Neuronal stem cell (in vitro differentiated cells): ENCODE measurements around the gene EPB41L5.

ENCODE experiments used
- DNase-seq: peaks from one replicate; pipeline ENCODE4 v3.0.0-alpha.2; 2013; ENCODE audit warnings: low spot score
- H2AFZ ChIP-seq: one replicate; pipeline ENCODE4 v1.6.1; 2013; ENCODE audit warnings: mild to moderate bottlenecking, low read length, inconsistent platforms
- H2AK5ac ChIP-seq: 2 replicates; pipeline ENCODE4 v1.6.1; 2013; ENCODE audit warnings: low read depth, mild to moderate bottlenecking, inconsistent platforms, low read length, moderate library complexity, mixed read lengths
- H2BK120ac ChIP-seq: 2 replicates; pipeline ENCODE4 v1.6.1; 2013; ENCODE audit warnings: low read depth, mild to moderate bottlenecking, inconsistent platforms, low read length, moderate library complexity, mixed read lengths
- H2BK12ac ChIP-seq: one replicate; pipeline ENCODE4 v1.6.1; 2013; ENCODE audit warnings: low read length, inconsistent platforms
- H2BK15ac ChIP-seq: 2 replicates; pipeline ENCODE4 v1.6.1; 2013; ENCODE audit warnings: mild to moderate bottlenecking, low read length, inconsistent platforms, mixed read lengths
- H2BK5ac ChIP-seq: one replicate; pipeline ENCODE4 v1.6.1; 2013; ENCODE audit warnings: inconsistent platforms, mild to moderate bottlenecking, low read length, moderate library complexity
- H3K14ac ChIP-seq: one replicate; pipeline ENCODE4 v1.6.1; 2013; ENCODE audit warnings: low read length, inconsistent platforms
- H3K18ac ChIP-seq: 2 replicates; pipeline ENCODE4 v1.6.1; 2013; ENCODE audit warnings: low read length, inconsistent platforms
- H3K23ac ChIP-seq: 2 replicates; pipeline ENCODE4 v1.6.1; 2013; ENCODE audit warnings: low read depth, mild to moderate bottlenecking, mixed read lengths, low read length, inconsistent platforms; ENCODE audit not compliant: poor library complexity
- H3K27ac ChIP-seq: replicated peaks from 3 replicates; pipeline ENCODE4 v1.5.1; 2013; ENCODE audit warnings: low read length, inconsistent platforms
- H3K27me3 ChIP-seq, 3 experiments: 2 replicates each; pipeline ENCODE4 v1.6.1; 2013; ENCODE audit warnings: low read length in 3 of 3, mild to moderate bottlenecking in 2 of 3, inconsistent platforms in 1 of 3, low read depth in 1 of 3, mixed read lengths in 1 of 3, moderate library complexity in 1 of 3; ENCODE audit not compliant: control insufficient read depth in 3 of 3, insufficient read depth in 3 of 3
- H3K36me3 ChIP-seq, 2 donors: replicated peaks in 1 of 2; 2 replicates each; pipeline ENCODE4 v1.6.1; 2013; ENCODE audit warnings: low read length in 2 of 2; ENCODE audit not compliant: control insufficient read depth in 2 of 2, insufficient read depth in 2 of 2
- H3K4ac ChIP-seq: 2 replicates; pipeline ENCODE4 v1.6.1; 2013; ENCODE audit warnings: inconsistent platforms, mild to moderate bottlenecking, low read length, moderate library complexity
- H3K4me1 ChIP-seq, 2 donors: 1 replicate in 1 of 2; 2 replicates in 1 of 2; pipeline ENCODE4 v1.6.1; 2013; ENCODE audit warnings: low read length in 2 of 2, low read depth in 1 of 2; ENCODE audit not compliant: control insufficient read depth in 2 of 2, insufficient read depth in 1 of 2
- H3K4me2 ChIP-seq: one replicate; pipeline ENCODE4 v1.6.1; 2013; ENCODE audit warnings: mild to moderate bottlenecking, low read length, inconsistent platforms; ENCODE audit not compliant: insufficient read depth, poor library complexity, severe bottlenecking
- H3K4me3 ChIP-seq, 2 donors: 2 replicates each; pipeline ENCODE4 v1.5.1; 2013; ENCODE audit warnings: low read length in 2 of 2, mild to moderate bottlenecking in 2 of 2, inconsistent platforms in 1 of 2, moderate library complexity in 1 of 2
- H3K79me1 ChIP-seq: one replicate; pipeline ENCODE4 v1.6.1; 2013; ENCODE audit warnings: low read depth, mild to moderate bottlenecking, inconsistent platforms, low read length, moderate library complexity
- H3K9ac ChIP-seq: one replicate; pipeline ENCODE4 v1.6.1; 2013; ENCODE audit warnings: mild to moderate bottlenecking, low read depth, low read length, inconsistent platforms; ENCODE audit not compliant: poor library complexity
- H3K9me3 ChIP-seq, 2 donors: replicated peaks in 1 of 2; 2 replicates each; pipeline versions ENCODE3 to v1.6.1; 2013; ENCODE audit warnings: low read length in 2 of 2, mild to moderate bottlenecking in 2 of 2, inconsistent platforms in 1 of 2, low read depth in 1 of 2, mixed read lengths in 1 of 2, moderate library complexity in 1 of 2; ENCODE audit not compliant: control insufficient read depth in 2 of 2, insufficient read depth in 1 of 2
- H4K8ac ChIP-seq: one replicate; pipeline ENCODE4 v1.6.1; 2013; ENCODE audit warnings: low read depth, mild to moderate bottlenecking, inconsistent platforms, low read length, moderate library complexity
- H4K91ac ChIP-seq: one replicate; pipeline ENCODE4 v1.6.1; 2013; ENCODE audit warnings: low read length, low read depth, mild to moderate bottlenecking, inconsistent platforms; ENCODE audit not compliant: poor library complexity
- WGBS, 2 donors: extraction: QIAGEN DNeasy Blood & Tissue Kit; methylation state at CpG; one replicate each; pipeline ENCODE4 v1.1.7; 2013; ENCODE audit warnings: missing lambda C conversion rate in 2 of 2, mixed read lengths in 1 of 2; ENCODE audit not compliant: insufficient read length in 2 of 2, insufficient replicate concordance in 1 of 2; ENCODE audit errors: extremely low coverage in 2 of 2; 5-methylcytosine and 5-hydroxymethylcytosine counted together

Gene EPB41L5

GRCh38 chr2:120174963-120175581 is 162.2 kb downstream of the EPB41L5 start:
- Histone ChIP-seq H3K79me1 (no peaks in the 10 kb centered on the region), H2BK15ac (no peak overlapping the region), H2BK12ac (no peak overlapping the region), H3K23ac (no peak overlapping the region), H3K9ac (no peak overlapping the region), H3K9me3 (no peaks in the 10 kb centered on the region), H3K4me1 (peaks cover 0 to 4% of the 10 kb centered on the region in 2 donors), H3K27me3 (no peaks in the 10 kb centered on the region), H3K14ac (no peak overlapping the region), H2AFZ (no peak overlapping the region), H3K4me3 (no peak overlapping the region), H2BK5ac (no peak overlapping the region), H3K4ac (no peak overlapping the region), H4K8ac (no peak overlapping the region), H3K36me3 (peaks cover 14 to 35% of the 10 kb centered on the region in 2 donors), H2BK120ac (no peak overlapping the region), H3K18ac (no peak overlapping the region), H4K91ac (no peak overlapping the region), H3K4me2 (no peak overlapping the region), H3K27ac (no peak overlapping the region), H2AK5ac (no peak overlapping the region)
- peak; percentile 50 for DNase-seq
- whole genome bisulfite sequencing, 2 donors, result no CpG with 5 or more reads among the region's 6 CpGs

DNA sequence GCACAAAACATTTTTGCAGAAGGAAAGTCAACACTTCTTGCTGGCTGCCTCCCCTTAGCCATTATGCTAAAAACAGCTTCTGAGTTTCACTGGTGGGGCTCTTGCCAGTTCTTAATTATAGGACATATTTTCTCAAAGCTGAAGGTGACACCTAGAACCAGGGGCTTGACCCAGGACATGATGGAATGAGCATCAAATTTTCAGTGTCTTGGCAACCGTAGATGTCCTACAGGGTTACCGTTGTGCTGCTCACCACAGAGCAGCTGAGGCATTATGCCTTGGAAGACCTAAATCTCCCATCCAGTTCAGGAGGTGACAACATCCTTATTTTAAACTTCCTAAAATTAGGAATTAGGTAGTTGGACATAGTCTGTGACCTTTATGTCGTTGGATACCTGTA is 163.6 kb downstream of the EPB41L5 start:
- Histone ChIP-seq H3K9ac (no peak overlapping the region), H3K27ac (no peak overlapping the region), H3K18ac (no peak overlapping the region), H2AFZ (no peak overlapping the region), H4K8ac (no peak overlapping the region), H3K79me1 (no peaks in the 10 kb centered on the region), H2BK5ac (no peak overlapping the region), H2BK15ac (no peak overlapping the region), H3K36me3 (peaks cover 11 to 30% of the 10 kb centered on the region in 2 donors), H3K27me3 (no peaks in the 10 kb centered on the region), H2BK12ac (no peak overlapping the region), H3K4ac (no peak overlapping the region), H4K91ac (no peak overlapping the region), H2AK5ac (no peak overlapping the region), H3K23ac (no peak overlapping the region), H3K4me2 (no peak overlapping the region), H3K4me1 (peaks cover 0 to 6% of the 10 kb centered on the region in 2 donors), H3K14ac (no peak overlapping the region), H2BK120ac (no peak overlapping the region), H3K9me3 (no peaks in the 10 kb centered on the region), H3K4me3 (no peak overlapping the region)
- DNase-seq, result no peak
- WGBS, 2 donors, result no CpG with 5 or more reads among the region's 3 CpGs

GRCh38 chr2:120177001-120177621 is 164.2 kb downstream of the EPB41L5 start:
- Histone ChIP-seq H2BK12ac (no peak overlapping the region), H3K23ac (peak overlapping the region; percentile 60), H3K18ac (no peak overlapping the region), H3K79me1 (no peaks in the 10 kb centered on the region), H3K27ac (no peak overlapping the region), H3K4me2 (no peak overlapping the region), H3K9me3 (no peaks in the 10 kb centered on the region), H2AK5ac (no peak overlapping the region), H4K8ac (no peak overlapping the region), H2BK15ac (no peak overlapping the region), H2BK5ac (no peak overlapping the region), H4K91ac (no peak overlapping the region), H2BK120ac (no peak overlapping the region), H2AFZ (no peak overlapping the region), H3K4me3 (peak overlapping the region in 1 of 2 donors; percentile 16), H3K36me3 (peaks cover 11 to 30% of the 10 kb centered on the region in 2 donors), H3K14ac (no peak overlapping the region), H3K27me3 (no peaks in the 10 kb centered on the region), H3K4ac (no peak overlapping the region), H3K4me1 (peaks cover 0 to 6% of the 10 kb centered on the region in 2 donors), H3K9ac (no peak overlapping the region)
- WGBS, 2 donors, result no CpG with 5 or more reads among the region's 15 CpGs
- DNase-seq, result no peak

DNA sequence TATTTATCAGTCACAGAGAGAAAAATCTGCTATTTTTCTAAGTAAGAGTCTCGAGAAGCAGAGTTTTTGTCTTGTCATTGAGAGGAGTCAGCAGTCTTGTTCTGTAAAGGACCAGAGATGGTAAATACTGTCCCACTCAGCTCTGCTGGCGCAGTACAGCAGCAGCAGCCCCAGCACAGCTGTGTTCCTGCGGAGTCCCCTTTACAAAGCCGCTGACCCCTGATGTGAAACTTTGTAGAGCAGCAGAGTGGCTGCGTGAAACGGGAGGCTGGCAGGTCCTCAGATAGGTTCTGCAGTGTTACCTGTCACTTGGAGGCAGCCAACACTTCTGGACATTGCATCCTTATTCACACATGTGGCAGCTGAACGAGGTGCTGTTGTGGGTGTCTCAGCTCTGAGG is 165.1 kb downstream of the EPB41L5 start:
- no peak overlapping the region for H2AK5ac ChIP-seq
- H3K4me2 ChIP-seq, result no peak overlapping the region
- peak overlapping the region; percentile 22 for H3K18ac ChIP-seq
- H3K4ac ChIP-seq, result peak overlapping the region; percentile 15
- DNase-seq, result no peak
- H2BK120ac ChIP-seq, result no peak overlapping the region
- H2BK12ac ChIP-seq, result no peak overlapping the region
- no CpG with 5 or more reads among the region's 7 CpGs for WGBS, 2 donors
- H3K27me3 ChIP-seq, result no peaks in the 10 kb centered on the region
- no peak overlapping the region for H3K27ac ChIP-seq
- H4K8ac ChIP-seq, result no peak overlapping the region
- H3K4me3 ChIP-seq, result no peak overlapping the region
- no peak overlapping the region for H2BK5ac ChIP-seq
- H3K36me3 ChIP-seq, result peaks cover 11 to 30% of the 10 kb centered on the region in 2 donors
- no peak overlapping the region for H3K14ac ChIP-seq
- H2BK15ac ChIP-seq, result no peak overlapping the region
- no peaks in the 10 kb centered on the region for H3K9me3 ChIP-seq
- no peaks in the 10 kb centered on the region for H3K79me1 ChIP-seq
- no peak overlapping the region for H2AFZ ChIP-seq
- no peak overlapping the region for H3K23ac ChIP-seq
- no peak overlapping the region for H3K9ac ChIP-seq
- H3K4me1 ChIP-seq, result peaks cover 0 to 6% of the 10 kb centered on the region in 2 donors
- H4K91ac ChIP-seq, result no peak overlapping the region
